Adrenal gland (tissue), 5 donors: ENCODE measurements around the gene FTSJ3.

ENCODE experiments used
- POLR2A ChIP-seq, 2 donors: fragments of 450-650 bp; IDR thresholded peaks; one replicate each; pipeline ENCODE4 v1.6.1; 2017; ENCODE audit warnings: antibody characterized with exemption in 2 of 2, mild to moderate bottlenecking in 2 of 2, moderate library complexity in 1 of 2
- TF ChIP-seq, protein P1 (sequence below), 6 experiments: fragments of 450-650 bp in 4 of 6; fragments of 200-600 bp in 2 of 6; sonication (generic) in 1 of 6; IDR thresholded peaks; 1 replicate in 5 of 6; 2 replicates in 1 of 6; pipeline versions ENCODE4 v1.5.1 to v1.8.0; 2016 to 2021; ENCODE audit warnings: antibody characterized with exemption in 6 of 6, mild to moderate bottlenecking in 2 of 6, moderate library complexity in 1 of 6
- donor health status: DM: no; HTN: no; CAD: no.

DNA sequence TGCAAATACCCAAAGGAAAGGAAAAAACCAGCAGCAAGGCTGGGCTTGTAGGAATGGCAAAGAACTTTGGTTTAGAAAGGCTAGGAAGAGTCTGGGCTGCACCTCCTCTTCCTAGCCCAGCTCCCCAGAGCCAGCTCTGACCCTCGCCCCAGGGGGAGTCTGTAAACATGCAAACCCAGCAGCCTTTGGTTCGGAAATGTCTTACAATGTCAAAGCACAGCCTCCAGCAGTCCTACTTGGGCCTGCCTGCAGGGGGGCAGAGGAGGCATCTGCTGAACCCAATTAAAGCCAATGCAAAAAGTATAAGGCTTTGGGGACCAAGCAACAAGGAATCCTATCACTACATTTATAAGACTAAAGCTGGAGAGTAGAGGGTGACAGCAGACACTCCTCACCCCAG, 5.0 kb upstream of the FTSJ3 start:
- no peak for TF ChIP-seq POLR2A (IDR thresholded peaks at IDR 0.05)
- TF ChIP-seq, protein P1, sequence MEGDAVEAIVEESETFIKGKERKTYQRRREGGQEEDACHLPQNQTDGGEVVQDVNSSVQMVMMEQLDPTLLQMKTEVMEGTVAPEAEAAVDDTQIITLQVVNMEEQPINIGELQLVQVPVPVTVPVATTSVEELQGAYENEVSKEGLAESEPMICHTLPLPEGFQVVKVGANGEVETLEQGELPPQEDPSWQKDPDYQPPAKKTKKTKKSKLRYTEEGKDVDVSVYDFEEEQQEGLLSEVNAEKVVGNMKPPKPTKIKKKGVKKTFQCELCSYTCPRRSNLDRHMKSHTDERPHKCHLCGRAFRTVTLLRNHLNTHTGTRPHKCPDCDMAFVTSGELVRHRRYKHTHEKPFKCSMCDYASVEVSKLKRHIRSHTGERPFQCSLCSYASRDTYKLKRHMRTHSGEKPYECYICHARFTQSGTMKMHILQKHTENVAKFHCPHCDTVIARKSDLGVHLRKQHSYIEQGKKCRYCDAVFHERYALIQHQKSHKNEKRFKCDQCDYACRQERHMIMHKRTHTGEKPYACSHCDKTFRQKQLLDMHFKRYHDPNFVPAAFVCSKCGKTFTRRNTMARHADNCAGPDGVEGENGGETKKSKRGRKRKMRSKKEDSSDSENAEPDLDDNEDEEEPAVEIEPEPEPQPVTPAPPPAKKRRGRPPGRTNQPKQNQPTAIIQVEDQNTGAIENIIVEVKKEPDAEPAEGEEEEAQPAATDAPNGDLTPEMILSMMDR (IDR thresholded peaks at IDR 0.05) = no peak
